ENCODE results near the gene GTF2F2. TPM values are rescaled to one million over a fixed set of nuclear protein-coding genes. Genes with fewer than 3 reads are reported as not detected.

GTF2F2 gene
- total RNA-seq, 2 experiments from 2014 or later: 20.1 to 25.1 TPM

DNA sequence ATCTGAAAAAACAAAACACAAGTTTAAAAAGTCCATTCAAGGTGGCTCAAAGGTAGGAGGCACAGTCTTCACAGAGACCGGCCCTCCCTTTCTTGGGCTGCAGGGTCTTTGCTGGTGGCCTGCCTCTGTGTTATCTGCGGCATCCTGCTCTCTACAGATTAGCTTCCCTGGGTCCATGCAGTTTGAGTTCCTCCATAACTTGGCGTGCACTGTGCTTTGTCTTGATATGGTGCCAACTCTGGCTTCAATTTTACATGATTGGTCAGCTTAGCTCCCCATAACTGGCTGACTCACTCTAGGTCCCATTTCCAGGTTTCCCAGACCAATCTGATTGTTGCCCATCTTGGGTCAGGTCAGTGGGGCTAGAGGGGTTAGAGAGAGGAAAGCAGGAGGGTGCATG lies 178.9 kb downstream of the GTF2F2 start:
- ChIA-PET CTCF (ENCODE audit: unreplicated experiment) (no interaction called here), POLR2A (interaction anchor here (0.6 kb wide), 3 partner anchors 31 to 568 kb away, joined by 3 to 4 read pairs (median 3); no protein-coding TSS in a partner anchor)
- no peak for DNase-seq (ENCODE audit: low spot score)
- H2AFZ ChIP-seq (ENCODE audit: low read length): no peak overlapping the region
- BruUV-seq (replicated peaks): no TSS peak
- no peaks in the 10 kb centered on the region for H4K20me1 ChIP-seq (ENCODE audit: insufficient read depth, low read length)
- peaks cover 3% of the 10 kb centered on the region for H3K4me1 ChIP-seq (ENCODE audit: insufficient read depth, low read length, poor library complexity, severe bottlenecking)
- TF ChIP-seq, protein P1, sequence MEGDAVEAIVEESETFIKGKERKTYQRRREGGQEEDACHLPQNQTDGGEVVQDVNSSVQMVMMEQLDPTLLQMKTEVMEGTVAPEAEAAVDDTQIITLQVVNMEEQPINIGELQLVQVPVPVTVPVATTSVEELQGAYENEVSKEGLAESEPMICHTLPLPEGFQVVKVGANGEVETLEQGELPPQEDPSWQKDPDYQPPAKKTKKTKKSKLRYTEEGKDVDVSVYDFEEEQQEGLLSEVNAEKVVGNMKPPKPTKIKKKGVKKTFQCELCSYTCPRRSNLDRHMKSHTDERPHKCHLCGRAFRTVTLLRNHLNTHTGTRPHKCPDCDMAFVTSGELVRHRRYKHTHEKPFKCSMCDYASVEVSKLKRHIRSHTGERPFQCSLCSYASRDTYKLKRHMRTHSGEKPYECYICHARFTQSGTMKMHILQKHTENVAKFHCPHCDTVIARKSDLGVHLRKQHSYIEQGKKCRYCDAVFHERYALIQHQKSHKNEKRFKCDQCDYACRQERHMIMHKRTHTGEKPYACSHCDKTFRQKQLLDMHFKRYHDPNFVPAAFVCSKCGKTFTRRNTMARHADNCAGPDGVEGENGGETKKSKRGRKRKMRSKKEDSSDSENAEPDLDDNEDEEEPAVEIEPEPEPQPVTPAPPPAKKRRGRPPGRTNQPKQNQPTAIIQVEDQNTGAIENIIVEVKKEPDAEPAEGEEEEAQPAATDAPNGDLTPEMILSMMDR (conservative IDR thresholded peaks at IDR 0.05; ENCODE audit: low read length): no peak
- TF ChIP-seq EZH2phosphoT487 (IDR thresholded peaks at IDR 0.05; ENCODE audit: borderline replicate concordance, low read depth, low read length): no peak
- H3K27ac ChIP-seq (ENCODE audit: low read depth, low read length, poor library complexity, severe bottlenecking): no peak overlapping the region
- no peaks in the 10 kb centered on the region for H3K9me2 ChIP-seq (ENCODE audit: insufficient read depth, low read length)
- intact Hi-C loops (cut with micrococcal nuclease; ENCODE audit: unreplicated experiment): no loop called here
- H3K4me2 ChIP-seq (ENCODE audit: low read length): no peak overlapping the region
- H3K9me3 ChIP-seq (ENCODE audit: low read length): no peaks in the 10 kb centered on the region
- H3K79me2 ChIP-seq (ENCODE audit: insufficient read depth, low read depth, low read length): no peaks in the 10 kb centered on the region
- H3K4me3 ChIP-seq (ENCODE audit: low read depth, low read length, poor library complexity, severe bottlenecking): no peak overlapping the region
- H3K36me3 ChIP-seq (ENCODE audit: insufficient read depth, low read length): no peaks in the 10 kb centered on the region

DNA sequence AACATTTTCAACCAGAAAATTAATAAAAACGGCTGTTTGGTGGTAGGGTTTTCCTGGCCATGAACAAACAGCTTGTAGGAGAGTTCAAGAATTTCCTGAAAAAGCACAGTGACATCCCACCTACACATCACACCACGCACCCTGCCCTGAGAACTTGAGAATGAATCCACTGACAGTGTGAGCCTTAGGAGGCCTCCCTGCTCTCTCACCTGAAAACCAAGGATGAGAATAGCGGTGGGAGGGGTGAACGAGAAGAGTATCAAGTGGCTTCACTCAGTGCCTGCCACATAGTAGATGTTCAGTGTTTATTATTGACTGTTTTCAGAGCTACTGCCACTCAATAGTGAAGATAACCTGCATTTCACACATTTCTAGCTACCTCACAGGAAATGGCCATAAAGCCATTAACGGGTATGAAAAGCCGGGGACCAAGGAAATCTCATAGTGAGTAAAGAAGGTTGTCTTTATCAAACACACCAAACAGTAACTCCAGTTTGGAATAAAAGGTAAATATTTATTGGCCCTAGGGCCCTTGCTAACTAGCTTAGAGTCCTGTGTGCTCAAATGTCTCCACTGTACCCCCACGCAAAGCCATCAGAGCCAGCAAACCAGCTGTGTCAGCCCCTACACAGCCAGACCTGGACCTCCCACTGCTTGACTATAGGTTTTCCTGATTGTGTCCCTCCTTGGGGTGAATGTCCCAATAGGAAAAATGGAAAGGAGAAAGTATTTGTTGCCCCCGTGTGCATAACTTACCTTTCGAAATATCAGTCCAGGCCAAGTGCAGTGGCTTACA lies 180.1 kb downstream of the GTF2F2 start:
- no peaks in the 10 kb centered on the region for H3K9me3 ChIP-seq (ENCODE audit: low read length)
- H3K79me2 ChIP-seq (ENCODE audit: insufficient read depth, low read depth, low read length): no peaks in the 10 kb centered on the region
- DNase-seq (ENCODE audit: low spot score): no peak
- POLR2A ChIA-PET: interaction anchor here (0.7 kb wide), 1 partner anchor 20 kb away, joined by 3 read pairs; no protein-coding TSS in a partner anchor
- peaks cover 3% of the 10 kb centered on the region for H3K4me1 ChIP-seq (ENCODE audit: insufficient read depth, low read length, poor library complexity, severe bottlenecking)
- no peak overlapping the region for H3K27ac ChIP-seq (ENCODE audit: low read depth, low read length, poor library complexity, severe bottlenecking)
- H3K36me3 ChIP-seq (ENCODE audit: insufficient read depth, low read length): no peaks in the 10 kb centered on the region
- no peak overlapping the region for H2AFZ ChIP-seq (ENCODE audit: low read length)
- H4K20me1 ChIP-seq (ENCODE audit: insufficient read depth, low read length): no peaks in the 10 kb centered on the region
- no peak overlapping the region for H3K4me2 ChIP-seq (ENCODE audit: low read length)
- no peak overlapping the region for H3K4me3 ChIP-seq (ENCODE audit: low read depth, low read length, poor library complexity, severe bottlenecking)
- BruUV-seq (replicated peaks): no TSS peak
- intact Hi-C loops (cut with micrococcal nuclease; ENCODE audit: unreplicated experiment): no loop called here
- TF ChIP-seq, protein P1 (conservative IDR thresholded peaks at IDR 0.05; ENCODE audit: low read length): no peak
- no peak for TF ChIP-seq EZH2phosphoT487 (IDR thresholded peaks at IDR 0.05; ENCODE audit: borderline replicate concordance, low read depth, low read length)
- no peaks in the 10 kb centered on the region for H3K9me2 ChIP-seq (ENCODE audit: insufficient read depth, low read length)
- CTCF ChIA-PET (ENCODE audit: unreplicated experiment): interaction anchor here (0.5 kb wide), 1 partner anchor 1450 kb away, joined by 3 read pairs; no protein-coding TSS in a partner anchor

- POLR2A ChIA-PET: no interaction called here
- CTCF ChIA-PET (ENCODE audit: unreplicated experiment): interaction anchor here (0.5 kb wide), 1 partner anchor 1449 kb away, joined by 3 read pairs; no protein-coding TSS in a partner anchor
These were observed 181.0 kb downstream of the GTF2F2 start for GRCh38 chr13:45301263-45301662.

More at GRCh38 chr13:45301263-45301662, 181.0 kb downstream of the GTF2F2 start:
- Histone ChIP-seq H4K20me1 (ENCODE audit: insufficient read depth, low read length) (no peaks in the 10 kb centered on the region), H2AFZ (ENCODE audit: low read length) (no peak overlapping the region), H3K27ac (ENCODE audit: low read depth, low read length, poor library complexity, severe bottlenecking) (no peak overlapping the region), H3K9me3 (ENCODE audit: low read length) (no peaks in the 10 kb centered on the region), H3K9me2 (ENCODE audit: insufficient read depth, low read length) (no peaks in the 10 kb centered on the region), H3K4me2 (ENCODE audit: low read length) (no peak overlapping the region), H3K36me3 (ENCODE audit: insufficient read depth, low read length) (no peaks in the 10 kb centered on the region), H3K79me2 (ENCODE audit: insufficient read depth, low read depth, low read length) (no peaks in the 10 kb centered on the region), H3K4me3 (ENCODE audit: low read depth, low read length, poor library complexity, severe bottlenecking) (no peak overlapping the region), H3K4me1 (ENCODE audit: insufficient read depth, low read length, poor library complexity, severe bottlenecking) (peaks cover 3% of the 10 kb centered on the region)
- DNase-seq (ENCODE audit: low spot score): no peak
- BruUV-seq (replicated peaks): no TSS peak
- intact Hi-C loops (cut with micrococcal nuclease; ENCODE audit: unreplicated experiment): no loop called here
- TF ChIP-seq, protein P1 (conservative IDR thresholded peaks at IDR 0.05; ENCODE audit: low read length): no peak
- no peak for TF ChIP-seq EZH2phosphoT487 (IDR thresholded peaks at IDR 0.05; ENCODE audit: borderline replicate concordance, low read depth, low read length)
